ENCODE measurements around the gene TBX10.
"Not testable (repeated sequence)": the region's sequence is repeated elsewhere in the genome, so short reads cannot be mapped to it uniquely, and the experiment has no call there.

The TBX10 gene

GRCh38 chr11:67614730-67615714 lies 24.5 kb downstream of the TBX10 start:
- DNase-seq = peak; percentile 47

DNA sequence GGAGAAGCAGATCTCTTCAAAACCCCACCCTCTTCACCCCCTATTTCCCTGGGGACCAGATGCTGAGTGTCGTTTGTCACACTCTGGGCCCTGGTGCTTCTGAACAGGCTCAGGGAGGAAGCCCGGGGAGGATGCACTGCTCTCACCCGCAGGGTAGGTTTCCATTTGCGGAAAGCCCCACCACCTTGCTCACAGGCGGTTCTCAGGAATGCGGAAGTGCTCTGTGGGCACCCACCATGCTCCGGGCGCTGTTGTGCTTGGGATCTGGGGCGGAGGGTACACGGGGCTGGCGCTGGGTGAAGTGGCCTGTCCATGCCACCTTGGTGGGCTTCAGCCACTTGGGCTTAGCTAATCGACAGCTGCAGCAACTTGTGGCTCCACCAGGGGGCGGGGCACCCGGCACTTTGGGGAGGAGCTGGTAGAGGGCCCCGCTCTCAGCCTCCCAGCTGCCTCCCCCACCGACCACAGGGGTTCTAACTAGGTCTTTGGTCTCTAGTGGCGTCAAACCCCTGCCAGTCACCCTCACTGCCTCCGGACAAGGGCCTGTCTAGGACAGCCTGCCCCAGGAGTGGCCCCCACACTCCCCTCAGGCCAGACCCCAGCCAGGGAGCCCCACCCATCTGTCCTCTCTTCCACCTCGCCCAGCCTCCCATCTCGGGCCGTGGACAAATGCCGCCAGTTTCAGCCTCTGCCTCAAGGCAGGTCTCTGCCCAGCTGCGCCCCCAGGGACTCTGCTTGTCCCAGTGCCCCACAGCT lies 25.4 kb downstream of the TBX10 start:
- DNase-seq = peak; percentile 71

DNA sequence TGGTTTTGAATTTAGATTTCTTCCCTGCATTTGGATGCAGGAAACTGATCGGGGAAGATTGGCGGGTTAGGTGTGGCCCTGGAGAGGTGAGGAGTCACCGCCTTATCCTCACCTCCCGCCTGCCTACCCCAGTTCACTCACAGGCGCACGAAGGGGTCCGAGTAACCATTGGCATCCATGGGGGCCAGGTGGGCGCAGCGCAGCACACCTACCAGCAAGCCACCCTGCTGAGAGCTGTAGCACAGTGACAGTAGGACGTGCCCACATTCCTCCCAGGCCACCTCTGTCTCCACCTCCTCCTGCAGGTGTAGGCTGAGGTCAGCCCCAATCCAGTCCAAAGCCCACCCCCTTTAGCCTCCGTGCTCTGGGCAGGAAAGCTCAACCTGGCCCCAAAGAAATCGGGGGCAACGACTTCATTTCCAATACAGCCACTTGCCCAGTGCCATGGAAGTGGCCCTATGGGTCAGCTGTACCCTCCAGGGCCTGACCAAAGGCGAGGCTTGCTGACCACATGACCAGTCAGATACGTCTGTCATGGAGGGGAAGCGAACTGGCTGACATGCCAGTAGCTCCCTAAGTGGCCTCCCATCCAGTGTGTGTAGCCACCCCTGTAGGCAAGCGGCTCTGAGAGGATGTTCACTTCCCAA lies 26.1 kb downstream of the TBX10 start:
- DNase-seq = no peak

GRCh38 chr11:67612751-67613150 lies 26.8 kb downstream of the TBX10 start:
- DNase-seq = no peak

DNA sequence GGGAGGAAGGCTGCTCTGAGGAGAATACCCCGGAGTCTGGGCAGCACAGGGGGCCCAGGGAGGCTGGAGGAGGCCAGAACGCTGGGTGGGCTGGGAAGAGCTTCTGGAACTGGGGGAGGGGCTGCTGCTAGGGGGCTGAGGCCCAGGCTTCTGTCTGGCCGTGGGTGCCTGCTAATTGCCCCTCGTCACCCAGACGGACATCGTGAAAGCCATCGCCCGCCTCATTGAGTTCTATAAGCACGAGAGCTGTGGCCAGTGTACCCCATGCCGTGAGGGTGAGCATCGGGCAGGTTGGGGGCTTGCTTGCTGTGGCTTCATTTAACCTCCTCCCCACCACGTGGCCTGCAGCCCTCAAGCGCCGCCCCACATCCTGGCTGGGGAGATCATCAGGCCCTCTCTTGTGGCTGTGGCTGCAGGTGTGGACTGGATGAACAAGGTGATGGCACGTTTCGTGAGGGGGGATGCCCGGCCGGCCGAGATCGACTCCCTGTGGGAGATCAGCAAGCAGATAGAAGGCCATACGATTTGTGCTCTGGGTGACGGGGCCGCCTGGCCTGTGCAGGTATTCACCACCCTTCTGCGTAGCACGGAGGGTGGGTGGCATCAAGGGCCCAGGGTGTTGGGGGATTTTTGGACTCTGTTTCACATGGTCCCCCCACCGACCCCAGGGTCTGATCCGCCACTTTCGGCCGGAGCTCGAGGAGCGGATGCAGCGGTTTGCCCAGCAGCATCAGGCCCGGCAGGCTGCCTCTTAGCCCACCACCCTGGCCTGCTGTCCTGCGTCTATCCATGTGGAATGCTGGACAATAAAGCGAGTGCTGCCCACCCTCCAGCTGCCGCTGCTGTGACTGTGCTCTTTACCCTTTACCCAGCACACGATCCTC lies 27.6 kb downstream of the TBX10 start:
- DNase-seq = no peak

DNA sequence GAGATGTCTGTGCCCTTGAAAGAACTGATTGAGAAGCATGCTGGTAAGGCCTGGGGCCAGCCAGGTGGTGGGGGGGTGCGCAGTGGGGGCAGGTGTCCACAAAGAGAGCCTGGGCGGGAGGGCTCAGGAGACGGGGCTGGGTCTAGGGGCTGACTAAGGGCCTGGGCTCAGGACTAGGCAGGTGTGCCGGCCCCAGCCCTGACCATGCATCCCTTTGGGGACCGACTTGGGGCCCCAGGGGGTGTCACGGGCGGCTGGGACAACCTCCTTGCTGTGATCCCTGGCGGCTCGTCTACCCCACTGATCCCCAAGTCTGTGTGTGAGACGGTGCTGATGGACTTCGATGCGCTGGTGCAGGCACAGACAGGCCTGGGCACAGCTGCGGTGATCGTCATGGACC lies 28.4 kb downstream of the TBX10 start:
- no peak for DNase-seq

DNA sequence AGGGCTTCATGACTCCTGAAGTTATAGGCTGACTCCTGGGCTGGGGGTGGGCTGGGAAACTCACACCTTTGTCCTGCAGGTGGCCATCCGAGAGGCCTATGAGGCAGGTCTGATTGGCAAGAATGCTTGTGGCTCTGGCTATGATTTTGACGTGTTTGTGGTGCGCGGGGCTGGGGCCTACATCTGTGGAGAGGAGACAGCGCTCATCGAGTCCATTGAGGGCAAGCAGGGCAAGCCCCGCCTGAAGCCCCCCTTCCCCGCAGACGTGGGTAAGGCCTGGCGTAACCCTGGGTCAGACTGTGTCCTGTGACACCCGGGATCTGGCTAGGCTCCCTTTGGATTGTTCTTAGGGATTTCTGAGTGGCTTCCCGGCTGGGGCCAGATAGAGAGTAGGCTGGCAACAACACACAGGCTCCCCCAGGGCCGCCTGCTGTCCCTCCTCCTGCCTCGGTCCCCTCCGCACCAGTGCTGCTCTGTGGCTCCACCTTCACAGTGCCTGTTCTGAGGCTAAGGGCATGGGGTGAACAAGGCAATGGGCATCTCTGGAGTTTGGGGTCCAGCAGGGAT lies 29.2 kb downstream of the TBX10 start:
- no peak for DNase-seq

DNA sequence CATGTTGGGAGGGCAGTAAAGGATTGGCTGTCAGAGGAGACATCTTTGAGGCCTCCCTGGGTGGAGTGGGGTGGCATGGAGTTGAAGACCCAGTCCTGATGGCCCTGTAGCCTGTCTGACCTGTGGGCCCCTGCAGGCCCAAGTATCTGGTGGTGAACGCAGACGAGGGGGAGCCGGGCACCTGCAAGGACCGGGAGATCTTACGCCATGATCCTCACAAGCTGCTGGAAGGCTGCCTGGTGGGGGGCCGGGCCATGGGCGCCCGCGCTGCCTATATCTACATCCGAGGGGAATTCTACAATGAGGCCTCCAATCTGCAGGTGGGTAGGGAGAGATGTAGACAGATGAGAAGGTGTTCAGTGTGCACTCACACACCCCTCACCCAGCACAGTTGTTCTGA lies 30.2 kb downstream of the TBX10 start:
- no peak for DNase-seq

GRCh38 chr11:67608486-67608885 lies 31.1 kb downstream of the TBX10 start:
- DNase-seq = no peak

DNA sequence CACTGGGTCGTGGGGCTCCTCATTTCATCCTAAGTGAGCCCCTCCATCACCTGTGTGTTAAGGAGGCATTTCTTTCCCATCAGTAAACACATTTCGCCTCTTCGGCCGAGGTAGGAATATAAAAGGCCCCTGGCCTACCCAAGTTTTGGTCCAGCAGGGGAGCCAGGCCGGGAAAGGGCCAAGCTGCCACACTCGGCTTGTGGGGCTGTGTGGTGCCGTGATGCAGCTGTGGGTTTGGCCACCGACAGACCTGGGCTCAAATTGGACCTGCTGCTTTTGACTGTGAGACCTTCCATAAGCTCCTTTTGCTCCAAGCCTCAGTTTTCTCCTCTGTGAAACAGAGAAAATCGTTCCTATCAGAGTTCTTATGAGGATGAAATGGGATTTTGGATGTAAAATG lies 32.1 kb downstream of the TBX10 start:
- no peak for DNase-seq

DNA sequence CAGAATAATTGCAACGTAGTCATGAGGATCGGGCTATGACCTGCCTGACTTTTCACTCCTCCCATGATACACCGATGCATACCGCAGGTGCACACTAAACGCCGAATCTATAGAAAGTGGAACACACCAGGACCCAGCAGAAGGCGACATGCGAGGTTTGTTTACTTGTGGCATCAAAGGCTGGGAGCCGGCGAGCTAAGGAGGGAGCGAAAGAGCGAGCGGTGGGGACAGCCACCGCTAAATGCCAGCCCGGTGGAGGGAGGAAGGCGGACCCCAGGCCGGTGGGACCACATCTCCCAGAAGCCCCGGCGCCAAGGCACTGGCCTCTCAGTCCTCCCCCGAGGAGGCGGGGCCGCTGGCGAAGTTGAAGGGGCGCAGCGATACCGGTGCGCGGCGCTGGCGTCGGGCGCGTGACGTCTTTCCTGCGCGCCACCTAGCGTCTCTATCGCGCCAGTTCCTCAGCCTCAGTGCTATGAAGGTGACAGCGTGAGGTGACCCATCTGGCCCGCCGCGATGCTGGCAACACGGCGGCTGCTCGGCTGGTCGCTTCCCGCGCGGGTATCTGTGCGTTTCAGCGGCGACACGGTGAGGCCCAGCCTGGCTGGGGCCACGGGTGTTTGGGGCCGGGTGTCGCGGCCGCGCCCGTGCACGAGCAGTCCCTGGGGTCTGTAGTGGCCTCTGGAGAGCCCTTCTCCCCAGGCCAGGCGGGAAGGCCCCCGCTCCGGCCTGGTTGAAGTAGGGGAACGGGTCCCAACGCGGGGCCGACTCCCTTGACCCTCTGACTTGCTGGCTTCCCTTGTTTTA lies 32.9 kb downstream of the TBX10 start, which contains the start of gene NDUFV1:
TSS of gene NDUFV1 (plus strand) at position 445 of the 804 bp plus-strand sequence. CDS start at position 514, 69 bp downstream.
- peak; percentile 96 for DNase-seq

GRCh38 chr11:67606093-67606491 lies 33.5 kb downstream of the TBX10 start:
- DNase-seq = no peak

DNA sequence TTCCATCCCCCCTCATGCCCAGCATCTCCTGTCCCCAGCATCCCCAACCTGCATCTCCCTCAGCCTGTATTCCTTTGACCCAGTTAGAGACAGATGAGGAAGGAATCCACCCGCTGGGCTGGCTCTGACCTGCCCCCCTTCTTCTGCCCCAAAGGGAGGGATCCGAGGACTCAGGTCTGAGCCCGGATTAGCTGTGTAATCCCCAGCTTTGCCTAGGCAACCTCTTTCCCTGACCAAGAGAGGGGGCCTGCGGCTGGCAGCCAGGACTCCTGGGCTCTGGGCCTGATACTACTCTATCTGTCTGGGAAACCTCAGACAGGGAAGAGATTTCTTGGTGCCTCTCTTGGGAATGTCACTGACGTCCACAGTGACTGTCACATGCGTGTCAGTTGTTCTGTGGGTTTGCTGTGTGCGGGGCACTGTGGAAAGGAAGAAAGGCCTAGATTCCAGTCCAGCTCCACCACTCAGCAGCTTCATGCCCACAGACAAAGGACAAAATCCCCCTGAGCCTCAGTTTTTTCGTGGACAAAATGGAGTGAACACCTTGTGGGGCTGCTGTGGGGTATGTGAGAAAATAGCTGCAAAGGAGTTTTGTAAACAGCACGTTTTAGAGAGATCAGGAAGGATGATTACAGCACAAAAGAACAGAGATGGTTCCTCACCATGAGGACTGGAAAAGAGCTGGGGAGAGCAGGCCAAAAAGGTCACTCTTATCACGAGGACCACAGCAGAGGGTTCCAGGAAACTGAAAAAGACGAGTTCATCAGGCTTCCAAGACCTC lies 34.1 kb downstream of the TBX10 start:
- no peak for DNase-seq

- DNase-seq = no peak
Observed at GRCh38 chr11:67604815-67605214, 34.7 kb downstream of the TBX10 start.

- DNase-seq = not testable (repeated sequence)
Observed at GRCh38 chr11:67604119-67604518, 35.4 kb downstream of the TBX10 start.

- no peak for DNase-seq
Observed at GRCh38 chr11:67601098-67601497, 38.5 kb downstream of the TBX10 start.

DNA sequence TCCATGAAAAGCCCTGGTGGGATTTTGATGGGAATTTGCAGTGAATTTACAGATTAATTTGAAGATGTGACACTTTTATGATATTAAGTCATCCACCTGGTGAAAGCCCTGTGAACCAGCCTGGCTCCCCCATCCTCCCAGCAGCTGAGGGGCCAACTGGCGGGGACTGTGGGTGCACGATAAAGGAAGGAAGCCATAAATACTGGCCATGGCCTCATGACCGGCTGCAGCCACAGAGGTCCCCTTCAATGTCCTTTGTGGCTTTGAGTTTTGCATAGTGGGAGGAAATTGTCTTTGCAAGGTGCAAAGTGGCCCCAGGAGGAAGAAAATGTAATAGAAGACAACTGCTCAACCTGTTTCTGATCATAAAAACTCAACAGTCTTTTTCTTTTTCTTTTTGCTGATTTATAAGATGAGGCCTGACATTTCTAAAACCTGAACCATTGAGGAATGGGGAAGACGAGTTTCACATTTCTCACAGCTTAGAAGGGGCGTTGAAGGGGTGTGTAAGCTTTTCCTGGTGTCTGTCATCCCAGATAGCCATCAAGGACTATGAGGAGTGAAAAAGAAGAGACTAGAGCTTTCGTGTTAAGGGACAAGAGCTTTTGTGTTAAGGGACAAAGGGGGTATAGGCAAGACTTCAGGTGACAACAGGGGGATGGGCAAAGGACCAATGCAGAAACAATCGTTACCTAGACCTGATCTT lies 39.1 kb downstream of the TBX10 start:
- no peak for DNase-seq

DNA sequence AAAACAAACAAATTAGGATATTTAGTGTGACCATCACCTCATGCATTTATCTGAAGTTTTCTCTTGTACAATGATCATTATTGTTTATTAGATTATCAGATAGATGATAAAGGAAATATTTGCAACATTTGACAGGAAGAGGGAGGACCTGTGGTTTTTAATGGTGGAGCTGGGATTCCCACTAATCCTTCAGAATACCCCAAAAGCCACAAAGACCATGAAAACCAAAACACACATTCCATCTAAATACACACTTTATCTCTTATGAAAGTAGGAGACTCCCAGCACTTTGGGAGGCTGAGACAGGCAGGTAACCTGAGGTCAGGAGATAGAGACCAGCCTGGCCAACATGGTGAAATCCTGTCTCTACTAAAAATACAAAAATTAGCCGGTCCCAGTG lies 40.4 kb downstream of the TBX10 start:
- DNase-seq = no peak

DNA sequence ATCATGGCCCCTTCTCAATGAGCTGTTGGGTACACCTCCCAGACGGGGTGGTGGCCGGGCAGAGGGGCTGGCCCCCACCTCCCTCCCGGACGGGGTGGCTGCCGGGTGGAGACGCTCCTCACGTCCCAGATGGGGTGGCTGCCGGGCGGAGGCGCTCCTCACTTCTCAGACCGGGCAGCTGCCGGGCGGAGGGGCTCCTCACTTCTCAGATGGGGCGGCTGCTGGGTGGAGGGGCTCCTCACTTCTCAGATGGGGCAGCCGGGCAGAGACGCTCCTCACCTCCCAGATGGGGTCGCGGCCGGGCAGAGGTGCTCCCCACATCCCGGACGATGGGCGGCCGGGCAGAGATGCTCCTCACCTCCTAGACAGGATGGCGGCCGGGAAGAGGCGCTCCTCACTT lies 41.6 kb downstream of the TBX10 start:
- not testable (repeated sequence) for DNase-seq
